Activated CD8-positive, alpha-beta T cell treated with anti-CD3 and anti-CD28 coated beads for 36 hours (primary cell): Measurements from ENCODE around the gene LSM4. TPM values are rescaled to one million over a fixed set of nuclear protein-coding genes. Genes with fewer than 3 reads are reported as not detected.
"Not testable (repeated sequence)": the region's sequence is repeated elsewhere in the genome, so short reads cannot be mapped to it uniquely, and the experiment has no call there.

Source experiments
- ATAC-seq: fragments of 200-7000 bp; cut with Tn5 transposase; one replicate; pipeline ENCODE4 v1.10.0; 2021; ENCODE audit warnings: mild to moderate bottlenecking, moderate library complexity
- CTCF ChIA-PET: fragments of 350-600 bp; sonication (Branson Sonifier 250); formaldehyde crosslinking; loops from one replicate; lab custom pipeline; 2021; ENCODE audit warnings: antibody characterized with exemption; lab: Charles Lee
- POLR2A ChIA-PET: fragments of 350-600 bp; sonication (Branson Sonifier 250); formaldehyde crosslinking; loops from one replicate; lab custom pipeline; 2021; ENCODE audit warnings: antibody characterized with exemption; lab: Charles Lee
- DNase-seq: peaks from one replicate; pipeline ENCODE4 v3.0.0-alpha.2; 2020
- H3K27ac Mint-ChIP-seq: one replicate; pipeline ENCODE4 v1.8.0; 2021; ENCODE audit warnings: mild to moderate bottlenecking, mixed read lengths
- H3K27me3 Mint-ChIP-seq: one replicate; pipeline ENCODE4 v1.8.0; 2021; ENCODE audit warnings: mixed read lengths
- H3K36me3 Mint-ChIP-seq: one replicate; pipeline ENCODE4 v1.8.0; 2021; ENCODE audit warnings: low read depth, mixed read lengths
- H3K4me1 Mint-ChIP-seq: one replicate; pipeline ENCODE4 v1.8.0; 2021; ENCODE audit warnings: low read depth, mixed read lengths
- H3K4me3 Mint-ChIP-seq: one replicate; pipeline ENCODE4 v1.8.0; 2021; ENCODE audit warnings: mild to moderate bottlenecking, moderate library complexity, mixed read lengths
- H3K9me3 Mint-ChIP-seq: one replicate; pipeline ENCODE4 v1.8.0; 2021; ENCODE audit warnings: mixed read lengths
- intact Hi-C: fragments of 100-400 bp; cut with micrococcal nuclease; formaldehyde crosslinking; loops from one replicate; pipeline ENCODE4 v1.10.0; 2022
- total RNA-seq, 2 experiments: library from RNA; stranded (reverse); gene quantifications; one replicate each; pipeline ENCODE4 v1.2.3, GENCODE V29; 2021
- TF ChIP-seq, protein P1 (sequence below): fragments of 200-600 bp; IDR thresholded peaks from one replicate; pipeline ENCODE4 v1.8.0; 2022; ENCODE audit warnings: antibody characterized with exemption, mild to moderate bottlenecking

Gene LSM4
- total RNA-seq, 2 experiments from 2014 or later: 426 to 433 TPM

DNA sequence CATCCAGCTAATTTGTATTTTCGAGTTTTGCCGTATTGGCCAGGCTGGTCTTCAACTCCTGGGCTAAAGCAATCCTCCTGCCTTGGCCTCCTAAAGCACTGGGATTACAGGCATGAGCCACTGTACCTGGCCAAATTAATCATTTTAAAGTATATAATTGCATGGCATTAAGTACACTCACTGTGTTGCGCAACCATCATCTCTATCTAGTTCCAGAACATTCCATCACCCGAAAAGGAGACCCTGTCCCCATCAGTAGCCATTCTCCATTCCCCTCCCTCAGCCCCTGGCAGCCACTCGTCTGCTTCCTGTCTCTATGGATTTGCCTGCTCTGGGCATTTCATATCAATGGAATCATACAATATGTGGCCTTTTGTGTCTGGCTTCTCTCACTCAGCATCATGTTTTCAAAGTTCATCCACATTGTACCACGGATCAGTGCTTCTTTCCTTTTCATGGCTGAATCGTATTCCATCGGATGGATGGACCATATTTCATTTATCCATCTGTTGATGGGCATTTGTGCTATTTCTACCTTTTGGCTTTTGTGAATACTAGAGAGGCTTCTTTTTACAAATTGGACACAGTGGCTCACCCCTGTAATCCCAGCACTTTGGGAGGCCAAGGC is 30.6 kb upstream of the LSM4 start:
- ChIA-PET CTCF (interaction anchor here (1.0 kb wide), 1 partner anchor 75 kb away, joined by 4 read pairs; no protein-coding TSS in a partner anchor), POLR2A (no interaction called here)
- DNase-seq (no peak), ATAC-seq (no peak)
- intact Hi-C loops: no loop called here
- Mint-ChIP-seq H3K4me1 (no peaks in the 10 kb centered on the region), H3K27ac (no peak overlapping the region), H3K9me3 (no peaks in the 10 kb centered on the region), H3K4me3 (no peak overlapping the region), H3K36me3 (peaks cover 23% of the 10 kb centered on the region), H3K27me3 (no peaks in the 10 kb centered on the region)
- TF ChIP-seq, protein P1, sequence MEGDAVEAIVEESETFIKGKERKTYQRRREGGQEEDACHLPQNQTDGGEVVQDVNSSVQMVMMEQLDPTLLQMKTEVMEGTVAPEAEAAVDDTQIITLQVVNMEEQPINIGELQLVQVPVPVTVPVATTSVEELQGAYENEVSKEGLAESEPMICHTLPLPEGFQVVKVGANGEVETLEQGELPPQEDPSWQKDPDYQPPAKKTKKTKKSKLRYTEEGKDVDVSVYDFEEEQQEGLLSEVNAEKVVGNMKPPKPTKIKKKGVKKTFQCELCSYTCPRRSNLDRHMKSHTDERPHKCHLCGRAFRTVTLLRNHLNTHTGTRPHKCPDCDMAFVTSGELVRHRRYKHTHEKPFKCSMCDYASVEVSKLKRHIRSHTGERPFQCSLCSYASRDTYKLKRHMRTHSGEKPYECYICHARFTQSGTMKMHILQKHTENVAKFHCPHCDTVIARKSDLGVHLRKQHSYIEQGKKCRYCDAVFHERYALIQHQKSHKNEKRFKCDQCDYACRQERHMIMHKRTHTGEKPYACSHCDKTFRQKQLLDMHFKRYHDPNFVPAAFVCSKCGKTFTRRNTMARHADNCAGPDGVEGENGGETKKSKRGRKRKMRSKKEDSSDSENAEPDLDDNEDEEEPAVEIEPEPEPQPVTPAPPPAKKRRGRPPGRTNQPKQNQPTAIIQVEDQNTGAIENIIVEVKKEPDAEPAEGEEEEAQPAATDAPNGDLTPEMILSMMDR: no peak

- Mint-ChIP-seq H3K27me3 (no peaks in the 10 kb centered on the region), H3K9me3 (no peaks in the 10 kb centered on the region), H3K36me3 (peaks cover 13% of the 10 kb centered on the region), H3K4me1 (no peaks in the 10 kb centered on the region), H3K4me3 (no peak overlapping the region), H3K27ac (no peak overlapping the region)
- TF ChIP-seq, protein P1: no peak
- CTCF ChIA-PET: interaction anchor here (3.1 to 4.0 kb wide), 2 partner anchors 37 to 60 kb away, joined by 20 to 28 read pairs; no protein-coding TSS in a partner anchor
- POLR2A ChIA-PET: no interaction called here
- ATAC-seq: no peak
- intact Hi-C loops: no loop called here
- no peak for DNase-seq
Observed at GRCh38 chr19:18351544-18351943, 28.7 kb upstream of the LSM4 start.

- peaks cover 9% of the 10 kb centered on the region for H3K36me3 Mint-ChIP-seq
- H3K9me3 Mint-ChIP-seq: no peaks in the 10 kb centered on the region
- TF ChIP-seq, protein P1: no peak
- no peak overlapping the region for H3K27ac Mint-ChIP-seq
- peaks cover 3% of the 10 kb centered on the region for H3K4me1 Mint-ChIP-seq
- no peak for DNase-seq
- no peaks in the 10 kb centered on the region for H3K27me3 Mint-ChIP-seq
- intact Hi-C loops: no loop called here
- no peak for ATAC-seq
- ChIA-PET POLR2A (no interaction called here), CTCF (interaction anchor here (0.7 to 4.0 kb wide), 11 partner anchors 9 to 496 kb away, joined by 3 to 28 read pairs (median 5); partner anchors contain the start of gene GDF15)
- H3K4me3 Mint-ChIP-seq: no peak overlapping the region
Observed at GRCh38 chr19:18350490-18350889, 27.6 kb upstream of the LSM4 start.

- H3K36me3 Mint-ChIP-seq: peaks cover 9% of the 10 kb centered on the region
- H3K9me3 Mint-ChIP-seq: no peaks in the 10 kb centered on the region
- no peak overlapping the region for H3K4me3 Mint-ChIP-seq
- peak; percentile 58 for ATAC-seq
- POLR2A ChIA-PET: interaction anchor here (0.6 kb wide), 1 partner anchor 292 kb away, joined by 4 read pairs; no protein-coding TSS in a partner anchor
- TF ChIP-seq, protein P1: peak; percentile 58
- intact Hi-C loops: loop anchor here (5.0 kb wide), 1 partner anchor 63 kb away; no protein-coding TSS in a partner anchor
- H3K27me3 Mint-ChIP-seq: no peaks in the 10 kb centered on the region
- H3K27ac Mint-ChIP-seq: no peak overlapping the region
- CTCF ChIA-PET: interaction anchor here (0.6 to 4.0 kb wide), 15 partner anchors 10 to 497 kb away, joined by 3 to 28 read pairs (median 3); partner anchors contain the start of gene GDF15
- peaks cover 3% of the 10 kb centered on the region for H3K4me1 Mint-ChIP-seq
- peak; percentile 64 for DNase-seq
Observed at GRCh38 chr19:18349524-18350128, 26.8 kb upstream of the LSM4 start.

- H3K9me3 Mint-ChIP-seq, H3K36me3 Mint-ChIP-seq, H3K27me3 Mint-ChIP-seq, H3K4me3 Mint-ChIP-seq, ATAC-seq, H3K27ac Mint-ChIP-seq, DNase-seq, H3K4me1 Mint-ChIP-seq: not testable (repeated sequence)
- CTCF ChIA-PET: interaction anchor here (0.6 to 4.0 kb wide), 8 partner anchors 20 to 125 kb away, joined by 3 to 28 read pairs (median 4); partner anchors contain the start of gene GDF15
- POLR2A ChIA-PET: interaction anchor here (0.6 kb wide), 1 partner anchor 292 kb away, joined by 4 read pairs; no protein-coding TSS in a partner anchor
- intact Hi-C loops: loop anchor here (5.0 kb wide), 1 partner anchor 63 kb away; no protein-coding TSS in a partner anchor
Observed at GRCh38 chr19:18348818-18349339, 26.0 kb upstream of the LSM4 start.
